Measurements from ENCODE around the gene CDT1.

DNA sequence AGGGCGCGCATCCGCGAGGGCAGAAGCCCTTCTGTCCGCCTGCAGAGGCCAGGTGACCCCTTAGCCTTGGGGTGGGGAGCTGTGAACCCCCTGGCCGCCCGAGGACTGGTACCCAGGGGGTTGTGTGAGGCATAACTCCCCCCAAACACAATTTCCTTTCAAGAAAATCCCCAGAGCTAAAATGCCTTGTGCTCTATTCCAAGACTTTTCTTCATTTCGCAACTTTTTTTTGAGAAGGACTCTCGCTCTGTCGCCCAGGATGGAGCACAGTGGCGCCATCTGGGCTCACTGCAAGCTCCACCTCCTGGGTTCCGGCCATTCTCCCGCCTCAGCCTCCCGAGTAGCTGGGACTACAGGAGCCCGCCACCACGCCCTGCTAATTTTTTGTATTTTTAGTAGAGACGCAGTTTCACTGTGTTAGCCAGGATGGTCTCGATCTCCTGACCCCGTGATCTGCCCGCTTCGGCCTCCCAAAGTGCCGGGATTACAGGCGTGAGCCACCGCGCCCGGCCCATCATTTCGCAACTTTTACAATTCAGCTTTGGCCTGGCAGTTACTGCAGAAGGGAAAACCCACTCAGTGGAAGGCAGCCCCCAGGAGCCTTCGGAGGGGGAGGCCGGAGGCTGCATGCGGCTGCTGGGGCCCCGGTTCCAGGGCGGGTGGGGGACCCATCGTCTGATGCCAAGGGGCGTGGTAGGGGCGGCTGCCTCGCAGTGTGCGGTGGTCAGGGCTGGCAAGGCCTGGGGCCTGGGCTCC lies 9.1 kb downstream of the CDT1 start:
- TF ChIP-seq, protein P1, sequence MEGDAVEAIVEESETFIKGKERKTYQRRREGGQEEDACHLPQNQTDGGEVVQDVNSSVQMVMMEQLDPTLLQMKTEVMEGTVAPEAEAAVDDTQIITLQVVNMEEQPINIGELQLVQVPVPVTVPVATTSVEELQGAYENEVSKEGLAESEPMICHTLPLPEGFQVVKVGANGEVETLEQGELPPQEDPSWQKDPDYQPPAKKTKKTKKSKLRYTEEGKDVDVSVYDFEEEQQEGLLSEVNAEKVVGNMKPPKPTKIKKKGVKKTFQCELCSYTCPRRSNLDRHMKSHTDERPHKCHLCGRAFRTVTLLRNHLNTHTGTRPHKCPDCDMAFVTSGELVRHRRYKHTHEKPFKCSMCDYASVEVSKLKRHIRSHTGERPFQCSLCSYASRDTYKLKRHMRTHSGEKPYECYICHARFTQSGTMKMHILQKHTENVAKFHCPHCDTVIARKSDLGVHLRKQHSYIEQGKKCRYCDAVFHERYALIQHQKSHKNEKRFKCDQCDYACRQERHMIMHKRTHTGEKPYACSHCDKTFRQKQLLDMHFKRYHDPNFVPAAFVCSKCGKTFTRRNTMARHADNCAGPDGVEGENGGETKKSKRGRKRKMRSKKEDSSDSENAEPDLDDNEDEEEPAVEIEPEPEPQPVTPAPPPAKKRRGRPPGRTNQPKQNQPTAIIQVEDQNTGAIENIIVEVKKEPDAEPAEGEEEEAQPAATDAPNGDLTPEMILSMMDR (conservative IDR thresholded peaks at IDR 0.05; ENCODE audit: low read depth, low read length): no peak; the same call in 1 of the 2 replicates
- TF ChIP-seq EZH2phosphoT487 (IDR thresholded peaks at IDR 0.05; ENCODE audit: borderline replicate concordance, low read length) (no peak), EZH2 (IDR thresholded peaks at IDR 0.05; ENCODE audit: low read length, unreplicated experiment) (no peak)

Data from PC-3 (cell line).